HG02642 (cell line): ENCODE measurements around the gene CT83.

ENCODE experiments used
- ATAC-seq: cut with Tn5 transposase; IDR thresholded peaks from one replicate; pipeline ENCODE4 v1.9.1; 2021; ENCODE audit warnings: mild to moderate bottlenecking; ENCODE audit not compliant: unreplicated experiment, poor library complexity

The CT83 gene, protein sequence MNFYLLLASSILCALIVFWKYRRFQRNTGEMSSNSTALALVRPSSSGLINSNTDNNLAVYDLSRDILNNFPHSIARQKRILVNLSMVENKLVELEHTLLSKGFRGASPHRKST

DNA sequence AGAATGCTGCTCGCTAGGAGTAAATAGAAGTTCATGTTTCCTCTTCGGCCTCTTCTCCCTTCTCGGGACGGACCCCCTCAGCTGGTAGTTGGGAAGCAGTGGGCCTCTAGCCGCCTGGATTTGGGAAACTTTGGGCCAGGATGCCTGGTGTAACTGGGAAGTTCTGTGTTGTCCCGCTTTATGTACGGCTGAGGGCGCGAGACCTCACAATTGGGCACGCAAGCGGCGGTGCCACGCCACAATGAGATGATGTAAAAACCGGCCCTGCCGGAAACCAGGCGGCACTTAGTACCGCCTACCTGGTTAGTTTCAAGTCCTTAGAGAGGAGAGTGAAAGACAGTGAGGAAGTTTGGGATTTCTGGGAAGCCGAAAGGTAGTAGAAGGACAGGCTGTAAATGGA is at the start of gene CT83:
Gene CT83 (minus strand): TSS at position 155 of the 400 bp plus-strand sequence. CDS start 120 bp downstream, at position 35.
- no peak for ATAC-seq

DNA sequence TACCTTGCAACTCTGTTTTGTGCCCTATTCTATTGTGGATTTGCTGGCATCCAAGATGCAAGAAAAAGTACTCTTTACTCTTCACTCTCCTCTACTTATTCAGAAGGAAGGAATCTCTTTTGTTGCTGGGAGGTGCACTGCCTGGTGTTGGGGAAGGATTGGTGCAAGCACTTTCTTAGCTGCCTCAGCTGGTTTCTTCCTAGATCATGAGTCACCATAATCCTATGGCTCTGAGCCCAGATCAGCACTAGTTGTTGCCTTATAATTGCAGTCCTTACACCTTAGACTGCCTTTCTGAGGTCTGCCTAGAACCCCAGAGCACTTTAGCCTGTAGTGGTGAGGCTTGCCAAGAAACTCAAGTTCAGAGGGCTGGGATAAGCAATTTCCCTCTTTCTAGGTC is 37.0 kb upstream of the CT83 start:
- ATAC-seq: no peak

DNA sequence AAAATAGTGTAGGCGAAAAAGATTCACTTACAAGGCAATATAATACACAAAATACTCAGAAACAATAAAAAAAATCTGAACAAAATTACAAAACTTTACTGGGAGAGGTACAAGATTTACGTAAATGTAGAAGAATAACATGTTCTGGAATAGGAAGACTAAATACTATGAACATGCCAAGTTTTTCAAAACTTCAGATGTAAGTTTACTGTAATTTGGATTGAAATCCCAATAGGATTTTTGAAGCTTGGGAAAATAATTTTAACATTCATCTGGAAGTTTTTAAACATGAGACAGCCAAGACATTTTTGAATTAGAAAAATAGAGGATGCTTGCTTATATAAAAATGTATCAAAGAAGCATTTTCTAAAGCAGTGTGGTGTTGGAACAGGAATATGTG is 30.5 kb upstream of the CT83 start:
- no peak for ATAC-seq

DNA sequence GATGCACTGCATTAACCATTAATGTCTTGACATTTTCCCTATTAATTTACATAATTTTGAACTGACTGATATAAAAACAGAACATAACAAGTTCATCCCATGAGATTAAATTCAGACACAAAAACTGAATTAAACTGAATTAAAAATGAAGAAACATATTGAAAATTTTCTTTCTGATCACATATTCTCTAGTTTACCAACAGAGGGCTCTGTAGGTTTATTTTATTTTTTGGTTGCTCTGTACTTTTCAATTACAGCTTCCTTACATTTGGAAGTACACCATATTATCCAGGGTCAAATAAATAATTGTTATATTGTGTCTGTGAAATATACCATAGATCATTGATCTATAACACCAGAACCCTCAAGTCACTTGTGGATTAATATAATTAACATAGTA is 27.3 kb upstream of the CT83 start:
- no peak for ATAC-seq

DNA sequence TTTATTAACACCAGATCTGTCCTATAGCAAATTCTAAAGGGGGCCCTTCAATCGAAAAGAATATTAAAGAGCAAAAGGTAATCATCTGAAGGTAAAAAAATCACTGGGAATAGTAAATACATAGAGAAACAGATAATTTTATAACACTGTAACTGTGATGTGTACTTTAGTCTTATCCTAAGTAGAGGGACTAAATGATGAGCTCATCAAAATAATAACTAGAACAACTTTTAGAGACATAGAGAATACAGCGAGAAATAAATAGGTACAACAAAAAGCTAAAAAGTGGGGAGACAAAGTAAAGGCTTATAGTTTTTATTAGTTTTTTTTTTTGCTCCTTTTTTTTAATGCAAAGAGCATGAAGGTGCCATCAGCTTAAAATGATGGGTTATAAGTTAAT is 17.3 kb upstream of the CT83 start:
- ATAC-seq: no peak

DNA sequence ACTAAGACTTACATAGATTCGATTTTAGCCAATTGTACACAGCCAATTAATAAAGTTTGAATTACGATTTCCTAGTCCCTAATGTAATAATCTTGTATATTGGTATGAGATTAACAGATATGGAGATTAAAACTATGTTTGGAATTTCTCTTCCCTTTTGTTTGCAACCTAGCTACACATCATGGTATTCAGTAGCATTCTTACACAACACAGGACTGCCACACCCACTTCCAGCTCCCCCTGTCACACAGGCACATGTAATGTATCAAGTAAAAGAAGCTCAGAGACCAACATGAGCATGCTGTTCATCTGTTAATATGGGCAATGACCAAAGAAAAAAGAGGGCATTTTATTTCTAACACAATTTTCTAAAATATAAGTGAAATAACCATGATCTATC is 13.6 kb downstream of the CT83 start:
- ATAC-seq: no peak

DNA sequence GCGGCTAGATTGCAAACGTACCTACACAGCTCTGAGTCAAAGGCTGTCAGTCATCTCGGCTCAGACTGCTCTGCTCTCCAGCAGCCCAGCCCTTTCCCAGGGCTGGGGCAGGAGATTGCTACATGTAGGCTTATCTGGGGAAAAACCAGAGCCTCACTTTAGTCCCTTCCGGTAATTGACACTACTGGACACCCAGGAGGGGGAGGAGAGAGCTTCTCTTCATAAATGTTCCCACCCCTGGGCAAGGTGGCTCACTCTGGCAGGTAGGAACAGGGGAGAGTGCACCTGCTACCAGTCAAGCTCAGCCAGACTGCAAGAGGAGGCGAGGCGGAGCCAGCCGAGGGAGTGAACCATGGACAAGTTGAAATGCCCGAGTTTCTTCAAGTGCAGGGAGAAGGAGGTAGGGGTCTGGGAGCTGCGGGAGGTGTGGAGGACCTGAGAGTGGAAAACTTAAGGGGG is 26.4 kb downstream of the CT83 start, which contains the start of gene SLC6A14:
Gene SLC6A14 (plus strand): TSS at position 249 of the 459 bp plus-strand sequence. CDS start 104 bp downstream, at position 353.
- ATAC-seq: no peak

DNA sequence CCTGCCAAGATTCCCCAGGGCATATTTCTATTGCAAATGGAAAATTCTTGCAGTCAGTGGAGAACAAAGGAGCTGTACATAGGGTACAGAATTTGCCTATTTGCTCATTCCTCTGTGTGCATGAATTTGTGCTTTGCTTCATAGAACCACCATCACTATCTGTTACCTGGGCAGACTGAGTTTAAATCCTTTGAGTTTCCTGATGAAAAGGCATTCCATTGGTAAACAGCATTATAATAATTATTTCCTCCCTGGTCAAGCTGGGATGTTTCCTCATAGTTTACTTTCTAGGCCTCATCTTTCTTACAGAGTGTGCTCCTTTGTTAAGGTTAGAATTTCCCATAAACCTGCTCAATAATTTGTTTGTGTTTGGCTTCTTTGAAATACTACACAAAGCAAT is 27.2 kb downstream of the CT83 start:
- ATAC-seq: no peak

DNA sequence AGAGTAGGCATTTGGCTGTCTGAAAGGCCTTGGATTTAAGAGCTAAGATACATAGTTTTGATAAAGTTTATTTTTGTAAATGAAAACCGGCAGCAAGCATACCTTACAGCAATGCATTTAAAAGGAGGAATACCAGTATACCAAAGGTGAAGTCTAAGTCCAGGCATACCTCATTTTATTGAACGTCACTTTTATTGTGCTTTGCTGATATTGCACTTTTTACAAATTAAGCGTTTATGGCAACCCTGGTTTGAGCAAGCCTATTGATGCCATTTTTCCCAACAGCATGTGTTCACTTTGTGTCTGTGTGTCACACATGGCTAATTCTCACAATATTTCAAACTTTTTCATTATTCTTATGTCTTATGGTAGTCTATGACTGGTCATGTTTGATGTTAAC is 34.8 kb downstream of the CT83 start:
- ATAC-seq: no peak

DNA sequence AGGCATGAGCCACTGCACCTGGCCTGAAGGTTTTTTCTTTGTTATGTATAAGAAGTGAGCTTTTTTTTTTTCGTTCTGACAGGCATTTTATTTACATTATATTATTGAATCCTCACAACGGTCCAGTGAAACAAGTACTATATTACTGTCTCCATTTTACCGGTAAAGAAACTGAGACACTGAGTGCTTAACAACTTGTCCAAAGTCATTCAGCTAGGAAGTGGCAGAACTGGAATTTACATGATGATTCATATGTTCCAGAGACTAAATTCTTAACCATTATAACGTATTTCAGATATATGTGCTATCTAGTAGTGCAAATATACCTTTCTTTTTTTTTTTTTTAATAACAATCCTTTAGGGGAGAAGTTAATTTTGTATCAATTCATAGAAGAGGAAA is 44.8 kb downstream of the CT83 start:
- ATAC-seq: no peak

DNA sequence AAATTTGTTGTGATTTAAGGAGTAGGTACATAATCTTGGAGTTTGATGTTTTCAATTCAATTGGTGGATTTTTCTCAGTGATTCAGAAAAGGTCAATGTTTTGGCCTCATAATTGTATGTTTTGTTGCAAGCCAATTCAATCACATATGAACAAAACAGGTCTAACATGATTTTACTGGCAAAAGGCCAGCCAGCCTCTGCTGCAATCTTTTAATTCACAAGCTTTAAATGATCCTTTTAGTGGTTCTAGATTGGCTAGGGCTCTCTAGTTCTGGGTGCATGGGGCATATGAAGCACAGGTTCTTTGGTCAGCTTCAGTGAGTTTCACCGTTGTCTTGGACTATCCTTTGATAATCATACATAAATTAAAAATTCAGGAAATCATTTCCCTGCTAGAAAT is 45.6 kb downstream of the CT83 start:
- ATAC-seq: no peak

DNA sequence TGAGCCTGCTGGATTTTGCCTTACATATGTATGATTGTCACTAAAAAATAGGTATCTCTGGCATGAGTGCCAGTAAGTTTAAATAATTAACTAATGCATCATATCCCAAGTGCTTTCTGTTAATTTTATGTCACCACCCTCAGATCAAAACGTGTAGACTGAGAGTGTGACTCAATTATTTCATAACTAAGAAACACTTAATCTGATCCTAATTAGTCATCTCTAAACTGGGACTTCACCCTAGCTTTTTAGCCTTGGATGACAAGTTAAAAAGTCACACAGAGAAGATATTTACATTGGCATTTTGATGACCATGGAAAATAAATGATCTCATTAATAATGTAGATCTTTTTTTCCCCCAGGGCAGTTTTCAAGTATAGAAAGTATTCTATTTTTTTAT is 49.5 kb downstream of the CT83 start:
- ATAC-seq: no peak
